K562 (cell line): ENCODE results near the gene NR4A2. TPM values are rescaled to one million over a fixed set of nuclear protein-coding genes. Genes with fewer than 3 reads are reported as not detected.

ENCODE experiments used
- ATF1 ChIP-seq, 2 experiments: fragments of 450-650 bp in 1 of 2; IDR thresholded peaks; 2 replicates each; pipeline ENCODE4 v1.6.1; 2016; ENCODE audit warnings: missing compliant biosample characterization in 1 of 2, missing genetic modification characterization in 1 of 2
- CCNT2 ChIP-seq: IDR thresholded peaks from 2 replicates; pipeline ENCODE4 v1.6.1; 2011; ENCODE audit warnings: borderline replicate concordance, low read depth, mild to moderate bottlenecking, moderate library complexity, mixed read lengths, low read length; ENCODE audit not compliant: insufficient read length; ENCODE audit errors: extremely low read depth
- DACH1 ChIP-seq: fragments of 450-650 bp; IDR thresholded peaks from 2 replicates; pipeline ENCODE4 v1.6.1; 2018; ENCODE audit not compliant: partially characterized antibody
- FOXJ3 ChIP-seq: sonication (generic); formaldehyde crosslinking; IDR thresholded peaks from 2 replicates; pipeline ENCODE4 v1.4.0; 2020; ENCODE audit warnings: mild to moderate bottlenecking, missing genetic modification reagents
- JUND ChIP-seq, 2 experiments: IDR thresholded peaks; 2 replicates in 1 of 2; 3 replicates in 1 of 2; pipeline ENCODE4 v1.6.1; 2011; ENCODE audit warnings: borderline replicate concordance in 2 of 2, low read depth in 2 of 2, low read length in 2 of 2, improper control_type of control experiment in 1 of 2, missing biosample characterization in 1 of 2, missing genetic modification characterization in 1 of 2, missing genetic modification reagents in 1 of 2
- KHSRP ChIP-seq: fragments of 450-650 bp; IDR thresholded peaks from 2 replicates; pipeline ENCODE4 v1.6.1; 2017
- NUFIP1 ChIP-seq: fragments of 450-650 bp; IDR thresholded peaks from 2 replicates; pipeline ENCODE4 v1.6.1; 2018; ENCODE audit not compliant: partially characterized antibody
- PBX2 ChIP-seq, 2 experiments: IDR thresholded peaks in 1 of 2; conservative IDR thresholded peaks in 1 of 2; 2 replicates each; pipeline ENCODE4 v1.6.1; 2016; ENCODE audit warnings: low read depth in 2 of 2, mild to moderate bottlenecking in 1 of 2, missing compliant biosample characterization in 1 of 2, missing genetic modification characterization in 1 of 2, moderate library complexity in 1 of 2
- PHF8 ChIP-seq: fragments of 200-600 bp; sonication (generic); IDR thresholded peaks from 2 replicates; pipeline ENCODE4 v1.6.1; 2012; ENCODE audit warnings: mixed run types, mild to moderate bottlenecking, inconsistent platforms, low read length, moderate library complexity, borderline replicate concordance
- SRSF1 ChIP-seq: fragments of 200-400 bp; formaldehyde crosslinking; IDR thresholded peaks from 2 replicates; pipeline ENCODE4 v1.6.1; 2017; ENCODE audit warnings: mild to moderate bottlenecking, low read depth, low read length, moderate library complexity
- TSHZ1 ChIP-seq: fragments of 250-450 bp; sonication (Bioruptor Pico); IDR thresholded peaks from 2 replicates; pipeline ENCODE4 v1.4.0; 2020; ENCODE audit warnings: mild to moderate bottlenecking, moderate library complexity
- ZNF511 ChIP-seq: sonication (generic); formaldehyde crosslinking; IDR thresholded peaks from 2 replicates; pipeline ENCODE4 v1.8.0; 2022; ENCODE audit warnings: mild to moderate bottlenecking, missing genetic modification reagents
- ZNF766 ChIP-seq: fragments of 200-800 bp; sonication (Bioruptor generic); conservative IDR thresholded peaks from 2 replicates; pipeline ENCODE4 v1.6.1; 2016; ENCODE audit warnings: missing genetic modification characterization, missing compliant biosample characterization
- polyA plus RNA-seq, 8 experiments: library from polyadenylated mRNA; depleted of rRNA in 4 of 8; stranded (reverse) in 5 of 8; unstranded in 3 of 8; fragments of >200 nt; fragmentation: Nextera tagmentation in 2 of 8; fragmentation: Illumina TruSeq in 1 of 8; extraction: Ambion mirVana in 2 of 8; extraction: Trizol in 1 of 8; gene quantifications; 2 replicates each; pipeline versions ENCODE4 v1.2.1 to v1.2.3, GENCODE V29; 2011 to 2014; ENCODE audit warnings: inconsistent platforms in 1 of 8, missing spikeins in 1 of 8
- total RNA-seq, 7 experiments: library from RNA; depleted of rRNA in 6 of 7; stranded (reverse); fragments of >200 nt in 6 of 7; fragmentation: Illumina TruSeq in 2 of 7; extraction: Trizol in 2 of 7; gene quantifications; 2 replicates each; pipeline versions ENCODE4 v1.2.1 to v1.2.3, GENCODE V29; 2011 to 2021; ENCODE audit warnings: low replicate concordance in 1 of 7

Gene NR4A2
- total and polyA plus RNA-seq, 9 of the 15 experiments (the other 6 are each of a cell fraction or from before 2014, with no cell fraction given), result 0.94 to 5.1 (median 1.3) TPM

- TF ChIP-seq ZNF766 (CRISPR knock-in tag) (0 out of 2 replicates have a peak, but pooled peaks have one; percentile 32), TSHZ1 (no peak), CCNT2 (no peak), JUND (IDR thresholded peaks at IDR 0.05; ENCODE audit: borderline replicate concordance, low read depth, low read length) (peak; percentile 51), JUND (tag; IDR thresholded peaks at IDR 0.05; ENCODE audit: borderline replicate concordance, low read depth, low read length) (peak; percentile 64; the same call in 1 of the 3 replicates), FOXJ3 (no peak), ATF1 (CRISPR knock-in tag; IDR thresholded peaks at IDR 0.05) (no peak), ATF1 (tag; IDR thresholded peaks at IDR 0.05) (peak; percentile 68), PHF8 (no peak), ZNF511 (no peak), NUFIP1 (no peak), PBX2 (CRISPR knock-in tag; IDR thresholded peaks at IDR 0.05; ENCODE audit: low read depth) (no peak), PBX2 (tag; conservative IDR thresholded peaks at IDR 0.05; ENCODE audit: low read depth) (0 out of 2 replicates have a peak, but pooled peaks have one; percentile 5), DACH1 (no peak), KHSRP (no peak), SRSF1 (no peak)
These were observed 11.4 kb upstream of the NR4A2 start (continued) for GRCh38 chr2:156343940-156344301.
